Measurements from ENCODE around the gene C14orf93.
"Not testable (repeated sequence)": the region's sequence is repeated elsewhere in the genome, so short reads cannot be mapped to it uniquely, and the experiment has no call there.

The C14orf93 gene

DNA sequence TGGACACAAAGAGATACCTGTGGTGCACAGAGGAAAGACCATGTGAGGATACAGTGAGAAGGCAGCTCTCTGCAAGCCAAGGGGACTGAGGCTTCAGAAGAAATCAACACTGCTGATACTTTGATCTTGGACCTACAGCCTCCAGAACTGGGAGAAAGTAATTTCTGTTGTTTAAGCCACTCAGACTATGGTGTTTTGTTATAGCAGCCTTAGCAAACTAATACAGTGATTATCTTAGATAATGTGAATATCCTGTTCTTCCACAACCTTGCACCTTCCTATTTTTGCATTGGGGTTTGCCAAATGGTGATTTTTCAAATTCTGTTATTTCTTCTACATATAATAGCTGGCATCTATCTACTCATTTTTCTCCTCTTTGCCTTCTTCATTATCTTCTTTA is 8.2 kb upstream of the C14orf93 start:
- no peak for DNase-seq

DNA sequence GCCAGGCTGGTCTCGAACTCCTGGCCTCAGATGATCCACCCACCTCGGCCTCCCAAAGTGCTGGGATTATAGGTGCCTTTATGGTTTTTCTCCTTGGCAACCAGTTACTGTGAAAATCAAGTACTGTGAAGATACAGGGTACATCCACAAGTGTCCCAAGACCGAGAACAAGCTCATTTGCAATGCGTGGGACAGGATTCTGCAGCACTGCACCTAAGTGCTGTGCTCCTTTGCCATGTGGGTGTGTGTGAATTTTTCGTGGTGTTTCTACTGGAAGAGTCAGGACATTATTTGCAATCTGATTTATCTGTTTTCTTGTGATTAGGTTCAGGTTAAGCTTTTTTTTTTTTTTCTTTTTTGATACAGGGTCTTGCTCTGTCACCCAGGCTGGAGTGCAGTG is 7.1 kb upstream of the C14orf93 start:
- no peak for DNase-seq

- no peak for DNase-seq
These were observed 5.7 kb upstream of the C14orf93 start for GRCh38 chr14:23015618-23016017.

DNA sequence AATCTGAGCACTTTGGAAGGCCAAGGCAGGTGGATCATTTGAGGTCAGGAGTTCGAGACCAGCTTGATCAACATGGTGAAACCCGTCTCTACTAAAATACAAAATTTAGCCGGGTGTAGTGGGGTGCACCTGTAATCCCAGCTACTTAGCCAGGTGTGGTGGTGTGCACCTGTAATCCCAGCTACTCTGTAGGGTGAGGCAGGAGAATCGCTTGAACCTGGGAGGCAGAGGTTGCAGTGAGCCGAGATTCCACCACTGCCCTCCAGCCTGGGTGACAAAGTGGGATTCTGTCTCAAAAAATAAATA is 3.8 kb upstream of the C14orf93 start:
- DNase-seq = not testable (repeated sequence)

DNA sequence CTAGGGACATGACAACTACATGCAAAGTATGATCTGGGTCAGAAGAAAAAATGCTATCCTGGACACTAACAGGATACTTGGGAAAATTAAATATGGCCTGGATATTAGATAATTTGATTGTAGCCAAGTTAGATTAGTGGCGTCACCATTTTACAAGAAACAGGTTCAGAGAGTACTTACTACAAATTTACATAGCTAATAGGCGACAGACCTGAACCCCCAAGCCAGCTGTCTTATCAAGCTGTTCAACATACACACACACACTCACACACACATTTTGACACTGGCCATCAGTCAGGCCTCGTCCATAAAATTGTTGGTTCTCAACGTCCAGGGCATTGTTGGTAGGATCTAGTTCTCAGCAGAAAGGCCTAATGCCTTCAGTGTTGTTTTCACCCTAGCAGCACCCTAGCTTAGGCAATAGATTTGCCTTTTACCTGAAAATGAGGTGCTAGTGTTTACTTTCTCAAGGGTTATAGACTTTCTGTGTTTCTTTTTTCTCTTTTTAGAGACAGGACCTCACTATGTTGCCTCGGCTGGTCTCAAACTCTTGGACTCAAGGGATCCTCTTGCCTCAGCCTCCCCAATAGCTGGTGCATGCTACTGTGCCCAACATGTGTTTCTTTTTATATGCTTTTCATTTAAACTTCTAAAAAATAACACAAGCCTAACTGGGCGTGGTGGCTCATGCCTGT is 3.3 kb upstream of the C14orf93 start:
- no peak for DNase-seq

DNA sequence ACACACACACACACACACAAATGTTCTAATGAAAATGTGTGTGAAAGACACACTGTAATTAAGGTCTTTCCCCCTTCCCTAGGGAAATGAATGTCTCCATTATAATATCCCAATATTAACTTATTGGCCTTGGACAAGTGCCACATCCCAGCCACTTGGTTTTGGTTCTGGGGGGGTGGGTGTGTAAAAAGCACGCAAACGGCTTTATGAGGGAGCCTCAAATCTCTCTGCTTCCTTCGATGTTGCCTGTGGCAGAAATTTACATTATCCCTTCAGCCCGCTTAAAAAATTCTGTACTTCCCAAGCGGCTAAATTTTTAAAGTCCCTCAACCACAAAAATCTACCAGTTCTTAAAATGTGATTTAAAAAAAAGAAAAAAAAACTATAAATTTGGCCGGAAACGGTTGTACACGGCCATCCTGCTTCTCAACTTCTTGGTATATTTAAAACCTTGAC is 432 bp downstream of the C14orf93 start:
- no peak for DNase-seq

GRCh38 chr14:23008831-23009230 is 1.1 kb downstream of the C14orf93 start:
- DNase-seq = no peak

DNA sequence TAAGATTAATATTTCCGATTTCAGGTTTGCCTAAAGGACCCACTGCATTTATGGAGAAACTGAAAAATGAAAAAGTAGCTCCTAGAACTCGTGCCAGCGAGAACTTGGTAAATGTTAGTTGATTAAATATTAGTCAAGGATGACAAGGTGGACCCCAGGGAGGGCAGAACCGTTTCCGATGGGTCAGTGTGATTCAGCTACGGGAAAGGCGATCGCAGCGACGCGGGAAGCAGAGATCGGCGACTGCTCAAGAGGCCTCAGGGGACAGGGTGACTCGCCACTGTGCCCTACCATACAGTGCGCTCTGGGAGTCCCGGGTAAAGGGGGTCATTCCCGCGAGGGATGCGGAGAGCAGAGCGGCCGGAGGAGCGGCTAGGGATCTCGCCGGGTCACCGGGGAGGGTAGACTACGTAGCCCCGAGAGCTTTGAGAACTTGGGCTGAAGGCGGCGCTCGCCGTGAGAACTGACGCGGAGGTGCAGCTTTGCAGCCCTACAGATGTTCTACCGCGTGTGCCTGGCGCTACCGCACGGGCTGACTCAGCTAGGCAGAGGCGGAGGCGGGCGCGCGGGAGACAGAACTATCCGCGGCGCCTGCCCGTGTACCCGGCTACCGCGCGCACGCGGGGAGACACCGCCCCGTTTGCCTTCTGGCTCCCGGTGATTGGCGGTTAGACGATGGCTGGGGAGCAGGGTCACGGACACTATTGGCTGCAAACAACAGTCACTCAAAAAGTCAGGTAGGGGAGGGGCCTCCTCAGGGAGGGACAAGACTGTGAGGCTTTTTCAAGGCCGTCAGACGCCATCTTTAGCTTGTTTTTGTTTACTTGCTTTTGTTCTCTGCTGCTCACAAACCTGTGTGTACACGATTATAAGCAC is 3.2 kb downstream of the C14orf93 start:
- DNase-seq = peak; percentile 94

DNA sequence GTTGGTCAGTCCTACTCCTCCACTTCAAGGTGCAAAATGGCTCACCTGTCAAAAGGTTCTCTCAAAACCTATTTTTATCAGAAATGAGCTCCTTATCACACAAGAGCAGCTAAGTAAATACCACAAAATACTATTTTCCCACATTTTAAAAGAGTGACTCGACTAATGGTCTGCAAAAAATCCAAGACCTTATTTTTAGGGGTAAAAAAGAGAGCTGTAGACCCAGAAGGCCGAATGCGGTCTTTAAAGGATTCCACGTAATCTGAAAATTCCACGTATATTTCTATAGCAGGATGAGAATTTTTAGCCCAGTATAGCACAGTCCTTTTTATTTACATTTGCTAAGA is 3.8 kb downstream of the C14orf93 start:
- DNase-seq = no peak

DNA sequence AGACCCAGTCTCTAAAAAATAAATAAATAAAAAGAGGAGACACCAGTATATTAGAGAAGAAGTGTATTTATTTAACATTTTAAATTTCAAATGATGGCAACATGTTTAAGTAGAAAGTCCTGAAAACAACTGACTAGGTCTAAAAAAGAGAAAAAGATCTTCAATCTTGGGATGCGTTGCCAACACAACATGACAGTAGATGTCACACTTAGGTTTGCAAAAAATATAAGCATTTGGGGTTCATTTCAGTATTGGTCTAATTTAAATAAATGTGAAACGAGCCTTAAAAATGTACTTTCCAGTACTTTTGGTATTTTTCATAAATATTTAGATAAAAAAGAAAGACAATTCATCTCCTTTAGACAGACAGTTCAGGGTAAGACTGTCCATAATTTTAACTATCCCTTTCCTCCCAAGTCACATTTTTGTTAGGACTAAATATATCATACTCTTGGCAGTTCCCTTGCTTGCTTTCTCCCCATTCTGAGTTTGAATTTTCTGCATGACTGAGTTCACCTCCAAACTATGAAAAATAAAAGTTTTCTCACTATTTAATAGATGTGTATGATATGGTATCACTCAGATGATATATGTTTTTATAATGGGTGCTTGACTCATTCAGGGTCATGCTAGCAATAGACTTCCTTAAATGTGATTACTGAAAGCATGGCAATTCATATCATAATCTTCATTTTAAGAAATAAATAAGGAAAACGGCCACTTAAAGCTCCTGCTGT is 4.3 kb downstream of the C14orf93 start:
- DNase-seq = no peak

DNA sequence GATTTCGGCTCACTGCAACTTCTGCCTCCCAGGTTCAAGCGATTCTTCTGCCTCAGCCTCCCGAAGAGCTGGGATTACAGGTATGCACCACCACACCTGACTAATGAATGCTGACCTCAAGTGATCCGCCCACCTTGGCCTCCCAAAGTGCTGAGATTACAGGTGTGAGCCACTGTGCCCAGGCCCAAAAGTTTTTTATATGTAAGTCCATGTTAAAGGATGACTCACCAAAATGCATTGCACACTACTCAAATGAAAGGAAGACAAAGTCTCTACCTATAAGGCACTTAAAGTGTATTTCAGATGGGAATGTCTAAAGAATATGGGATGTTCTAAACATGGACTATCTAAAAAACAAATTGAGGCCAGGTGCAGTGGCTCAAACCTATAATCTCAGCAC is 5.7 kb downstream of the C14orf93 start:
- DNase-seq = not testable (repeated sequence)

- no peak for DNase-seq
These were observed 7.4 kb downstream of the C14orf93 start for GRCh38 chr14:23002592-23002991.

- DNase-seq = no peak
These were observed 9.1 kb downstream of the C14orf93 start for GRCh38 chr14:23000860-23001259.

DNA sequence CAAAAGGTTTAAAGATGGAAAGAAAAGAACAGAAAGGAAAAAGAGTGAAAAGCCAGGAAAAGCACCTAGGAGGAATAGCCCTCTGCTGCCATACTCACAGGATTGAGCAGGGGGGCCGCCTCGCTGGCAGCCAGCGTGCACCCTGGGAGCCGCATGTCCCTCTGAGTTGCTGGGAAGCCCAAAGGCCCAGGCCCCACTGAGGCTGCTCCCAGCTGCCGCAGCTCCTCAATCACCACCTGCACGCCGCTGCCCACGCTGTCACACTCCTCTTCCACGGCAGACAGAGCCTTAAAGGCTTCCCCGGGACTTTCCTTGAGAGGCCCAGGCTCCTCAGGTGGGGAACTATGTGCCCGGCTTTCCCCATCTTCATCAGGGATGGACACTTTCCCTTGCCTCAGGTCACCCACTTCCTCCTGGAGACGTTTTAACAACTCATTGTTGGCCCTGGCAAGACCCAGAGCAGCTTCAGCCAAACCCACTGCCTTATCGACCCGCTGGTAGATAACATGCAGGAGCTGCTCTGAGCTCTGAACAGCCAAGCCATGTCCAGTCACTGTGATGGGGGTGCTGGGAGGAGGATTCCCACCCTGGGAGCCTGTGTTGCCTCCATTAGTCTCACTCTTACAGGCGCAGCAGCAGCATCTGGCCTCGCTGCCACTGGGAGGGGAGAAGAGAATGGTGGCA is 11.5 kb downstream of the C14orf93 start:
- no peak for DNase-seq

DNA sequence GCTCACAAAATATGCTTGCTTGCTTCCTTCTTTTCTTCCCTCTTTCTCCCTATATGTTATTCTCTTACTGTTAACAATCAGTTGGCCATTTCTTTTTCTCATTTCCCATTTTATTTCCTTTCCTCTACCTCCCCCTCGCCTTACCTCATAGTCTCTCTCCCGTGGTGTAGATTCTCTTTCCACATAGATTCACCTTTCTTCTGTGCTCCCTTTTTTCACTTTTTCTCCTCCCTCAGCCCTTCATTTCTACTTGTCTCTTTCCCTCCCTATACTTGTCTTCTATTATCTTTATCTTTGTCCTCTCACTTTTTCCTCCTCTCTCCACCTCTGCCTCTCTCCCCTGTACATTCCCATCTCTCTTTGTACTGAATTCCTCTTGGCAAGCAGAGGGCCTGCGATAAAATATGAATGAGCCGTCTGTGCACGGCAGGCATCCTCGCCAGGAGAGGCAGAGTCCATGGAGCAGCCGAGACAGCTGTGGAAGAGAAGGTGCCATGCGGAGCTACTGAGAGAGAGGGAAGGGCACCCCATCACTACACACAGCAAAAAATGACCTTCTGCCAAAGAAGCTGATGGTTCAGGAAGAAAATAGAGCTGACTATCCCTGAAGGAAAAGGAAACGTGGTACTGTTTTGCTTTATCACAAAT is 12.1 kb downstream of the C14orf93 start:
- no peak for DNase-seq

GRCh38 chr14:22996768-22997654 is 12.9 kb downstream of the C14orf93 start:
- DNase-seq = no peak

- DNase-seq = no peak
These were observed 13.9 kb downstream of the C14orf93 start for GRCh38 chr14:22995889-22996625.

DNA sequence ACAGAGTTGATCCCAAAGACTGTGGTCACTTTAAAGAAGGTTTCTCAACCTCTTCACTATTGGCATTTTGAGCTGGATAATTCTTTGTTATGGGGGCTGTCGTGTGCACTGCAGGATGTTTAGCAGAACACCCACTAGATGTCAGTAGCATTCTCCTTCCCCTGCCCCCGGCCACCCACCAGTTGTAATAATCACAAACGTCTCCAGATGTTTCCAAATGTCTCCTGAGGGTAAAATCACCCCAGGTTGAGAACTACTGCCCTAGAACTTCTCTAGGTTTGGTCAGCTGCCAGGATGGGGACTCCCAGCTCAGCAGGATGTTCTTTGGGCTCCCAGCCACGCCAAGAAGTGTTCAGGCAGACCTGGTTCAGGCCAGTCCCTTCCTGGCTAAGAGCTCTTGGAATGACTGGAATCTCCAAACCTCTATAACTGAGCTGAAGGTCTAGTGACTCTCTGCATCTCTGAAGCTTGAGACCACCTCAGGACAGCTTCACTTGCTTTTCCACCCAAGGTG is 15.1 kb downstream of the C14orf93 start:
- no peak for DNase-seq

GRCh38 chr14:22993517-22993916 is 16.4 kb downstream of the C14orf93 start:
- DNase-seq = no peak

GRCh38 chr14:22991852-22992251 is 18.1 kb downstream of the C14orf93 start:
- no peak for DNase-seq

GRCh38 chr14:22987291-22987690 is 22.7 kb downstream of the C14orf93 start:
- DNase-seq = no peak
